Measurements from ENCODE around the gene GDF11.

The GDF11 gene

GRCh38 chr12:55728186-55728938, 14.6 kb upstream of the GDF11 start:
- DNase-seq (ENCODE audit: low read depth) = peak; percentile 75
- TF ChIP-seq MAX (IDR thresholded peaks at IDR 0.05; ENCODE audit: low read depth, low read length) (no peak), POLR2A (IDR thresholded peaks at IDR 0.05; ENCODE audit: extremely low read depth, insufficient read length) (no peak), CTCF (IDR thresholded peaks at IDR 0.05; ENCODE audit: low read depth, low read length) (no peak), MYC (IDR thresholded peaks at IDR 0.05; ENCODE audit: low read depth, low read length) (no peak)
- peak overlapping the region; percentile 67 for H3K4me3 ChIP-seq (ENCODE audit: low read depth, low read length)

- peak; percentile 95 for DNase-seq (ENCODE audit: low read depth)
- TF ChIP-seq MYC (IDR thresholded peaks at IDR 0.05; ENCODE audit: low read depth, low read length) (peak; percentile 95), MAX (IDR thresholded peaks at IDR 0.05; ENCODE audit: low read depth, low read length) (peak; percentile 96), POLR2A (IDR thresholded peaks at IDR 0.05; ENCODE audit: extremely low read depth, insufficient read length) (peak; percentile 50), CTCF (IDR thresholded peaks at IDR 0.05; ENCODE audit: low read depth, low read length) (no peak)
These were observed 13.7 kb upstream of the GDF11 start, which contains the start of gene CD63 for GRCh38 chr12:55728939-55729818. TSS of gene CD63 (minus strand) at chr12:55729009. CDS start at chr12:55728341, 668 bp downstream.

GRCh38 chr12:55729819-55730818, 12.8 kb upstream of the GDF11 start:
- DNase-seq (ENCODE audit: low read depth) = peak; percentile 89
- peak overlapping the region; percentile 75 for H3K4me3 ChIP-seq (ENCODE audit: low read depth, low read length)
- TF ChIP-seq CTCF (IDR thresholded peaks at IDR 0.05; ENCODE audit: low read depth, low read length) (peak; percentile 42), POLR2A (IDR thresholded peaks at IDR 0.05; ENCODE audit: extremely low read depth, insufficient read length) (no peak), MYC (IDR thresholded peaks at IDR 0.05; ENCODE audit: low read depth, low read length) (peak; percentile 85), MAX (IDR thresholded peaks at IDR 0.05; ENCODE audit: low read depth, low read length) (peak; percentile 77)

More at GRCh38 chr12:55728939-55729818, 13.7 kb upstream of the GDF11 start, which contains the start of gene CD63:
- H3K4me3 ChIP-seq (ENCODE audit: low read depth, low read length) = peak within 1 kb of the TSS; percentile 75

- no peak for TF ChIP-seq MYC (IDR thresholded peaks at IDR 0.05; ENCODE audit: low read depth, low read length)
- no peak for TF ChIP-seq POLR2A (IDR thresholded peaks at IDR 0.05; ENCODE audit: extremely low read depth, insufficient read length)
- TF ChIP-seq CTCF (IDR thresholded peaks at IDR 0.05; ENCODE audit: low read depth, low read length) = no peak
- TF ChIP-seq MAX (IDR thresholded peaks at IDR 0.05; ENCODE audit: low read depth, low read length) = no peak
These were observed 10.6 kb upstream of the GDF11 start for GRCh38 chr12:55732288-55732687.

More at GRCh38 chr12:55732288-55732687, 10.6 kb upstream of the GDF11 start:
- DNase-seq (ENCODE audit: low read depth) = no peak
- no peak overlapping the region for H3K4me3 ChIP-seq (ENCODE audit: low read depth, low read length)

Measured in NB4 (cell line).